Heart left ventricle (tissue), 13 donors: Measurements from ENCODE around the gene NPC1L1.

Experiments
- CTCF ChIP-seq, 12 donors: fragments of 200-600 bp; sonication (generic) in 4 of 12; IDR thresholded peaks; one replicate each; pipeline versions ENCODE4 v1.5.0 to v1.8.0; 2018 to 2022; ENCODE audit warnings: antibody characterized with exemption in 12 of 12, mild to moderate bottlenecking in 5 of 12
- POLR2A ChIP-seq, 2 donors: fragments of 450-650 bp; IDR thresholded peaks; one replicate each; pipeline ENCODE4 v1.6.1; 2017; ENCODE audit warnings: antibody characterized with exemption in 2 of 2, mild to moderate bottlenecking in 2 of 2, moderate library complexity in 2 of 2
- donor health status: ischemic (EF 13 %, LVEDD 7.1; RV severe dilation, severe dysfunction).
- donor health status: DM: no; HTN: yes; CAD: no.
- donor health status: DM: no; HTN: no; CAD: no.
- donor health status: ischemic (EF 25% LVEDD 6.9; RV normal size, moderate dysfunction).
- donor health status: ischemic (EF 25% LVEDD 5.7; RV mildly dilated, moderate dysfunction).
- donor health status: ischemic (EF 35%, LVEDD 5.7; RV mildly dilated, moderate dysfunction).
- donor health status: nonischemic (EF 11% LVEDD 7.7; RV severe dilation, severe dysfunction).
- donor health status: DM: yes; HTN: yes; CAD: no.
- donor health status: PGD.
- donor health status: ischemic (EF 29% LVEDD 5.4; RV normal size, mild dysfunction).
- donor health status: nonischemic (EF 23%, LVEDD 6.1; RV moderate dilation, normal function).

- TF ChIP-seq CTCF (IDR thresholded peaks at IDR 0.05) (no peak), POLR2A (IDR thresholded peaks at IDR 0.05) (no peak)
Observed at GRCh38 chr7:44519546-44519945, 21.6 kb downstream of the NPC1L1 start.
